Progenitor cell of endocrine pancreas (in vitro differentiated cells): ENCODE measurements around the gene GCNA. TPM values are rescaled to one million over a fixed set of nuclear protein-coding genes. Genes with fewer than 3 reads are reported as not detected.

Source experiments
- DNase-seq: peaks from one replicate; pipeline ENCODE4 v3.0.0; 2021; ENCODE audit warnings: low spot score; ENCODE audit not compliant: unreplicated experiment
- H3K27ac Mint-ChIP-seq: 2 replicates; pipeline ENCODE4 v1.8.0; 2021; ENCODE audit warnings: mild to moderate bottlenecking, moderate library complexity, mixed read lengths
- H3K27me3 Mint-ChIP-seq: 2 replicates; pipeline ENCODE4 v1.8.0; 2021; ENCODE audit warnings: mixed read lengths
- H3K36me3 Mint-ChIP-seq: 2 replicates; pipeline ENCODE4 v1.8.0; 2022; ENCODE audit warnings: mixed read lengths; ENCODE audit not compliant: insufficient read depth
- H3K4me1 Mint-ChIP-seq: 2 replicates; pipeline ENCODE4 v1.8.0; 2021; ENCODE audit warnings: low read depth, mixed read lengths
- H3K4me3 Mint-ChIP-seq: 2 replicates; pipeline ENCODE4 v1.8.0; 2021; ENCODE audit warnings: low read depth, mild to moderate bottlenecking, moderate library complexity, mixed read lengths
- H3K9me3 Mint-ChIP-seq: 2 replicates; pipeline ENCODE4 v1.8.0; 2021; ENCODE audit warnings: low read depth, mixed read lengths
- total RNA-seq: library from RNA; stranded (reverse); gene quantifications from 2 replicates; pipeline ENCODE4 v1.2.1, GENCODE V29; 2021
- TF ChIP-seq, protein P1 (sequence below): fragments of 200-600 bp; sonication (generic); IDR thresholded peaks from one replicate; pipeline ENCODE4 v1.5.0; 2021; ENCODE audit warnings: antibody characterized with exemption, mild to moderate bottlenecking; ENCODE audit not compliant: unreplicated experiment

Gene GCNA
- total RNA-seq, 1 donor from 2014 or later: 2.7 TPM

DNA sequence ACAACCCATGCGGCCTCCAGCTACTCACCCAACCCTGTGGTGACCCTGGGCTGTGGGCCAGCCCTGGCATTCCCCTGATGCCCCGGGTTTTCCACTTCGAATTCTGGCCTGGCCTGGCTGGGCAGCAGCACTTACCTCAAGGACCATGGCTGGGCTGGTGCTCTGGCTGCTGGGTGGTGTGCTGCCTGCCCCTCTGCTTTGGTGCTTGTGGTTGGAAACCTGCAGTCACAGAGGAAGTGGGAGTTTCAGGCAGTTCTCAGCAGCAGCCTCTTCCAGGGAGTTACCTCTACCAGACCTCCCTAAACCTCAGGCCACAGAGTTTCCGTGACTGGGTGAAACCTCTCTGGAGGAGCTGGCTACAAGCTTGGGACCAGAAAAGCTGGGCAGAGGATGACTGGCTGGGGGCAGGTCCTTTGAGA is 40.1 kb downstream of the GCNA start, which contains the start of gene CXCR3:
CXCR3 (minus strand) TSS at position 209 of the 419 bp plus-strand sequence; CDS start at position 147, 62 bp downstream.
- no peak within 1 kb of the TSS for H3K27ac Mint-ChIP-seq
- no peak within 1 kb of the TSS for H3K4me3 Mint-ChIP-seq
- no peaks in the 10 kb centered on the region for H3K4me1 Mint-ChIP-seq
- DNase-seq: no peak
- H3K36me3 Mint-ChIP-seq: peaks cover 3% of the 10 kb centered on the region
- H3K27me3 Mint-ChIP-seq: no peaks in the 10 kb centered on the region
- TF ChIP-seq, protein P1, sequence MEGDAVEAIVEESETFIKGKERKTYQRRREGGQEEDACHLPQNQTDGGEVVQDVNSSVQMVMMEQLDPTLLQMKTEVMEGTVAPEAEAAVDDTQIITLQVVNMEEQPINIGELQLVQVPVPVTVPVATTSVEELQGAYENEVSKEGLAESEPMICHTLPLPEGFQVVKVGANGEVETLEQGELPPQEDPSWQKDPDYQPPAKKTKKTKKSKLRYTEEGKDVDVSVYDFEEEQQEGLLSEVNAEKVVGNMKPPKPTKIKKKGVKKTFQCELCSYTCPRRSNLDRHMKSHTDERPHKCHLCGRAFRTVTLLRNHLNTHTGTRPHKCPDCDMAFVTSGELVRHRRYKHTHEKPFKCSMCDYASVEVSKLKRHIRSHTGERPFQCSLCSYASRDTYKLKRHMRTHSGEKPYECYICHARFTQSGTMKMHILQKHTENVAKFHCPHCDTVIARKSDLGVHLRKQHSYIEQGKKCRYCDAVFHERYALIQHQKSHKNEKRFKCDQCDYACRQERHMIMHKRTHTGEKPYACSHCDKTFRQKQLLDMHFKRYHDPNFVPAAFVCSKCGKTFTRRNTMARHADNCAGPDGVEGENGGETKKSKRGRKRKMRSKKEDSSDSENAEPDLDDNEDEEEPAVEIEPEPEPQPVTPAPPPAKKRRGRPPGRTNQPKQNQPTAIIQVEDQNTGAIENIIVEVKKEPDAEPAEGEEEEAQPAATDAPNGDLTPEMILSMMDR: no peak
- peaks cover 8% of the 10 kb centered on the region for H3K9me3 Mint-ChIP-seq

GRCh38 chrX:71618787-71619186 is 40.5 kb downstream of the GCNA start:
- Mint-ChIP-seq H3K27ac (no peak overlapping the region), H3K36me3 (peaks cover 3% of the 10 kb centered on the region), H3K27me3 (no peaks in the 10 kb centered on the region), H3K9me3 (peaks cover 8% of the 10 kb centered on the region), H3K4me1 (no peaks in the 10 kb centered on the region), H3K4me3 (no peak overlapping the region)
- TF ChIP-seq, protein P1: no peak
- no peak for DNase-seq

GRCh38 chrX:71619193-71619592 is 41.0 kb downstream of the GCNA start:
- Mint-ChIP-seq H3K27ac (no peak overlapping the region), H3K27me3 (no peaks in the 10 kb centered on the region), H3K4me3 (no peak overlapping the region), H3K9me3 (peaks cover 8% of the 10 kb centered on the region), H3K36me3 (peaks cover 3% of the 10 kb centered on the region), H3K4me1 (no peaks in the 10 kb centered on the region)
- TF ChIP-seq, protein P1: no peak
- no peak for DNase-seq

DNA sequence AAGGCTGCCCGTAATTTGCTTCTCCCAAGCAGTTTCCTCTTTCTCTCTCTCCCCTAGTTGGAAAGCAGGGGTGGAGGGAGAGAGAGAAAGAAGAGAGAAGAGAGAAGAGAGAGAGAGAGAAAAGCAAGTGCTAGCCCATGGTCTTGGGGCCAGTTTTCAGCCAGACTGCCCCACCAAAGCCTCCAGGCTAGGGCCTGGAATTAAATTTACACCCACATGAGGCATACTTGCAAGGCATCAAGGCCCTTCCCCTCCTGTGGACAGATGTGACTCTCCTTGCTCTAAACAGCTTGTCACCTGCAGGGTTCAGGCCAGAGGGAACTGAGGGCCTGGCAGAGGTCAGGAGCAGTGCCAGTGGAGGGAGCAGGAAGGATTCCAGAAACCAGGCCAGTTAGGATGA is 41.7 kb downstream of the GCNA start:
- Mint-ChIP-seq H3K4me1 (no peaks in the 10 kb centered on the region), H3K4me3 (no peak overlapping the region), H3K9me3 (peaks cover 6% of the 10 kb centered on the region), H3K27me3 (no peaks in the 10 kb centered on the region), H3K27ac (no peak overlapping the region), H3K36me3 (peaks cover 2% of the 10 kb centered on the region)
- TF ChIP-seq, protein P1: no peak
- no peak for DNase-seq

GRCh38 chrX:71621603-71622002 is 43.4 kb downstream of the GCNA start:
- no peak overlapping the region for H3K27ac Mint-ChIP-seq

More at GRCh38 chrX:71621603-71622002, 43.4 kb downstream of the GCNA start:
- Mint-ChIP-seq H3K9me3 (peaks cover 7% of the 10 kb centered on the region), H3K27me3 (no peaks in the 10 kb centered on the region), H3K4me1 (no peaks in the 10 kb centered on the region), H3K36me3 (no peaks in the 10 kb centered on the region), H3K4me3 (no peak overlapping the region)
- DNase-seq: no peak
- TF ChIP-seq, protein P1: no peak
